ENCODE results near the gene ZNF280B. TPM values are rescaled to one million over a fixed set of nuclear protein-coding genes. Genes with fewer than 3 reads are reported as not detected.

The ZNF280B gene
- total RNA-seq, 4 donors from 2014 or later, result 0.47 to 0.80 (median 0.70) TPM; not detected in 1

DNA sequence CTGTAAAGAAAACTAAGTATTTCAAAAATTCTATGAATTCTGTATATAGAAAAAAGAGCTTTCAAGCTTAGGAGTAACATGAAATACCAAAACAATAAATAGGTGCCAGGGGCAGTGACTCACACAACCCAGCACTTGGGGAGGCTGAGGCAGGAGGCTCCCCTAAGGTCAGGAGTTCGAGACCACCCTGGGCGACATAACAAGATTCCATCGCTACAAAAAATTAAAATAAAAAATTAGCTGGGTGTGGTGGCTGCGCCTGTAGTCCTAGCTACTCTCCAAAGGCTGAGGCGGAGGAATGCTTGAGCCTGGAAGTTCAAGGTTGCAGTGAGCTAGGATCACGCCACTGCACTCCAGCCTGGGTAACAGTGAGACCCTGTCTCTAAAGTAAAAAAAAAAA lies 21.5 kb downstream of the ZNF280B start:
- Histone ChIP-seq H3K27me3 (no peaks in the 10 kb centered on the region), H3K36me3 (no peaks in the 10 kb centered on the region), H3K4me3 (no peak overlapping the region), H3K9me3 (no peaks in the 10 kb centered on the region), H3K4me1 (no peaks in the 10 kb centered on the region), H3K27ac (no peak overlapping the region)
- no peak for DNase-seq
- TF ChIP-seq POLR2A (IDR thresholded peaks at IDR 0.05), result no peak
- TF ChIP-seq, protein P1, sequence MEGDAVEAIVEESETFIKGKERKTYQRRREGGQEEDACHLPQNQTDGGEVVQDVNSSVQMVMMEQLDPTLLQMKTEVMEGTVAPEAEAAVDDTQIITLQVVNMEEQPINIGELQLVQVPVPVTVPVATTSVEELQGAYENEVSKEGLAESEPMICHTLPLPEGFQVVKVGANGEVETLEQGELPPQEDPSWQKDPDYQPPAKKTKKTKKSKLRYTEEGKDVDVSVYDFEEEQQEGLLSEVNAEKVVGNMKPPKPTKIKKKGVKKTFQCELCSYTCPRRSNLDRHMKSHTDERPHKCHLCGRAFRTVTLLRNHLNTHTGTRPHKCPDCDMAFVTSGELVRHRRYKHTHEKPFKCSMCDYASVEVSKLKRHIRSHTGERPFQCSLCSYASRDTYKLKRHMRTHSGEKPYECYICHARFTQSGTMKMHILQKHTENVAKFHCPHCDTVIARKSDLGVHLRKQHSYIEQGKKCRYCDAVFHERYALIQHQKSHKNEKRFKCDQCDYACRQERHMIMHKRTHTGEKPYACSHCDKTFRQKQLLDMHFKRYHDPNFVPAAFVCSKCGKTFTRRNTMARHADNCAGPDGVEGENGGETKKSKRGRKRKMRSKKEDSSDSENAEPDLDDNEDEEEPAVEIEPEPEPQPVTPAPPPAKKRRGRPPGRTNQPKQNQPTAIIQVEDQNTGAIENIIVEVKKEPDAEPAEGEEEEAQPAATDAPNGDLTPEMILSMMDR (IDR thresholded peaks at IDR 0.05), result no peak

DNA sequence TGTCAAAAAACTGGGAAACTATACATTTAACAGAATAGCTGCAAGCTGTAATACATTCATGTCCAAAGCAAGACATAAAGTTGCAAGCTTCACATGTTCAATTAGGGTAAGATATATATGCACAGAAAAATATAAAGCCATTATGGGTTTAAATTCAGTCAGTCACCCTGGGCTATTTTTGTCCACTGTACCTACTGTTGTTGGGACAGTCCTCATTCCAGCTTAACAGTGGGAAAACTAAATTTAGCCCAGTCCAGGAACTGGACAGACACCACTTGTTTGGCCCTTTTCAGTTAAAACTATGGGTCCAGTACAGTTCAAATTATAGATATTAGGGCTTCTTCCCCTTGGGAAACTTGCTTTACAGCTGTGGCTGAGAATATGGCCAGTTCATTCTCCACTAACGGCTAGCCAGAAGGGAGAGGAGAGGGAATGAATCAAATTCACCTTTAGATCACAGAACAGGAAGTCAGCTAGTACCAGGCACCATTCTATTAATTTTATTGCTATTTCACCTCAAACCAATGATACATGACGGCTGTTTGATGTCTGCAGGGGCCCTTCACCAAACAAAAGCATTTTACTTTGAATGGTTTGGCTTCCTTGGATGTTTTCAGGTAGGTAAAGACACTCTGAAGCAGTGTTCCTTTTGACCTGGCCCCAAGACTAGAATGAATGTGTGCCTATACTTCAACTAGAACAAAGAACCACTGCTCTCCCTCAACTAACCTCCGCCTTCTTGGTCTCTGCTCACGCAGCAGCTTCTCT lies 22.2 kb downstream of the ZNF280B start:
- Histone ChIP-seq H3K27me3 (no peaks in the 10 kb centered on the region), H3K36me3 (no peaks in the 10 kb centered on the region), H3K4me1 (no peaks in the 10 kb centered on the region), H3K27ac (no peak overlapping the region), H3K4me3 (no peak overlapping the region), H3K9me3 (no peaks in the 10 kb centered on the region)
- TF ChIP-seq, protein P1 (IDR thresholded peaks at IDR 0.05), result no peak
- no peak for TF ChIP-seq POLR2A (IDR thresholded peaks at IDR 0.05)
- no peak for DNase-seq

DNA sequence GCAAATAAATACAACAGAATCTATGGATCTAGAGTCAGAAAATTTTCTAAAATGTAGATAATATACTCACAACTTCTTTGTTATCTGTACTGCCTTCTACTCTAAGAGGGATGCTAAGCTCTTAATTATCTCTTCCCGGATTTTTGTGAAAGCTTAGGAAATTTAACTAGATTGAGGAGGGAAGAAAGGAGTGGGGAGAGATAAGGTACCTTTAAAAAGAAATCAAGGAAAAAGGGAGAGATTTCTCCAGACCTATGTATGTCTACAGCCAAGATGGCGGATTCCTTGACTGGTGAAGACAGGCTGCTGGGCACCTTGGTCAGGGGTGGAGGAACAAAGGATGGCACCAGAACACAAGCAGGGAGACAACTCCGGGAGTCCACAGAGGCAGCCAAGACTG lies 23.0 kb downstream of the ZNF280B start:
- Histone ChIP-seq H3K9me3 (no peaks in the 10 kb centered on the region), H3K36me3 (no peaks in the 10 kb centered on the region), H3K27ac (no peak overlapping the region), H3K4me1 (no peaks in the 10 kb centered on the region), H3K4me3 (no peak overlapping the region), H3K27me3 (no peaks in the 10 kb centered on the region)
- DNase-seq, result no peak
- TF ChIP-seq, protein P1 (IDR thresholded peaks at IDR 0.05), result no peak
- TF ChIP-seq POLR2A (IDR thresholded peaks at IDR 0.05), result no peak

GRCh38 chr22:22484023-22484422 lies 24.5 kb downstream of the ZNF280B start:
- TF ChIP-seq POLR2A (IDR thresholded peaks at IDR 0.05), result no peak
- TF ChIP-seq, protein P1 (IDR thresholded peaks at IDR 0.05), result no peak
- Histone ChIP-seq H3K4me1 (no peaks in the 10 kb centered on the region), H3K9me3 (no peaks in the 10 kb centered on the region), H3K27me3 (no peaks in the 10 kb centered on the region), H3K36me3 (no peaks in the 10 kb centered on the region), H3K27ac (no peak overlapping the region), H3K4me3 (no peak overlapping the region)
- no peak for DNase-seq

- TF ChIP-seq, protein P1 (IDR thresholded peaks at IDR 0.05), result no peak
- TF ChIP-seq POLR2A (IDR thresholded peaks at IDR 0.05), result no peak
- no peak overlapping the region for H3K4me3 ChIP-seq
- no peak overlapping the region for H3K27ac ChIP-seq
- no peaks in the 10 kb centered on the region for H3K27me3 ChIP-seq
- H3K36me3 ChIP-seq, result no peaks in the 10 kb centered on the region
- no peaks in the 10 kb centered on the region for H3K9me3 ChIP-seq
- DNase-seq, result no peak
- no peaks in the 10 kb centered on the region for H3K4me1 ChIP-seq
Measured at GRCh38 chr22:22480940-22481339, 27.6 kb downstream of the ZNF280B start.
